HCT116 (cell line): Measurements from ENCODE around the gene TBC1D17. TPM values are rescaled to one million over a fixed set of nuclear protein-coding genes. Genes with fewer than 3 reads are reported as not detected.

Experiments used
- ATAC-seq: fragments of 200-7000 bp; cut with Tn5 transposase; 2 replicates; pipeline ENCODE4 v1.9.1; 2020; ENCODE audit warnings: mild to moderate bottlenecking, moderate library complexity
- BruUV-seq: library from RNA; stranded (reverse); fragments of 400-500 nt; replicated peaks from 2 replicates; lab custom pipeline; 2021; lab: Mats Ljungman, UMichigan
- CTCF ChIA-PET: fragments of 300-600 bp; sonication (Branson Sonifier 250); formaldehyde crosslinking; loops from one replicate; lab custom pipeline; 2021; ENCODE audit warnings: antibody characterized with exemption; lab: Charles Lee
- POLR2A ChIA-PET: fragments of 300-600, 350-600 bp; sonication (Branson Sonifier 250); formaldehyde crosslinking; loops from one replicate; lab custom pipeline; 2021; ENCODE audit warnings: antibody characterized with exemption; lab: Charles Lee
- RAD21 ChIA-PET, 2 experiments: fragments of 300-600 bp; sonication (Branson Sonifier 250); formaldehyde crosslinking; loops; one replicate each; lab custom pipeline; 2023; ENCODE audit warnings: low total read pairs in 2 of 2; ENCODE audit not compliant: uncharacterized antibody in 2 of 2, unreplicated experiment in 2 of 2, low non-redundant PET in 1 of 2; lab: Charles Lee
- DNase-seq: peaks from one replicate; pipeline ENCODE4 v3.0.0-alpha.2; 2010; ENCODE audit warnings: low read depth, low spot score
- H2AFZ ChIP-seq: fragments of 200-600 bp; shearing (Covaris generic), sonication (generic); 2 replicates; pipeline ENCODE4 v1.6.1; 2017; ENCODE audit warnings: low read depth, mixed run types, mixed read lengths, antibody characterized with exemption, low read length; ENCODE audit not compliant: poor library complexity, severe bottlenecking
- H3K27ac ChIP-seq: 2 replicates; pipeline ENCODE4 v1.5.1; 2012; ENCODE audit warnings: low read depth, low read length
- H3K27me3 ChIP-seq: fragments of 200-600 bp; sonication (generic); 2 replicates; pipeline ENCODE4 v1.6.1; 2016; ENCODE audit warnings: mixed run types, low read length, mixed read lengths; ENCODE audit not compliant: insufficient read depth
- H3K36me3 ChIP-seq, 2 experiments: fragments of 200-500 bp in 1 of 2; fragments of 200-600 bp in 1 of 2; sonication (Bioruptor generic) in 1 of 2; sonication (generic) in 1 of 2; 2 replicates each; pipeline versions ENCODE4 v1.5.1 to v1.6.1; 2014 to 2016; ENCODE audit warnings: low read length in 2 of 2, inconsistent platforms in 1 of 2, mixed read lengths in 1 of 2, mixed run types in 1 of 2; ENCODE audit not compliant: insufficient read depth in 2 of 2, control insufficient read depth in 1 of 2
- H3K4me1 ChIP-seq, 2 experiments: fragments of 200-600 bp in 1 of 2; sonication (generic) in 1 of 2; 2 replicates each; pipeline versions ENCODE4 v1.5.1 to v1.6.1; 2012 to 2017; ENCODE audit warnings: low read length in 2 of 2, inconsistent platforms in 1 of 2, mild to moderate bottlenecking in 1 of 2, mixed read lengths in 1 of 2, mixed run types in 1 of 2, moderate library complexity in 1 of 2; ENCODE audit not compliant: insufficient read depth in 2 of 2, control insufficient read depth in 1 of 2
- H3K4me2 ChIP-seq: fragments of 200-600 bp; sonication (generic); 2 replicates; pipeline ENCODE4 v1.6.1; 2017; ENCODE audit warnings: mixed run types, low read length, mixed read lengths
- H3K4me3 ChIP-seq, 2 experiments: fragments of 200-600 bp in 1 of 2; sonication (generic) in 1 of 2; replicated peaks in 1 of 2; 2 replicates each; pipeline ENCODE4 v1.5.1; 2011 to 2016; ENCODE audit warnings: low read length in 2 of 2, control low read depth in 1 of 2, low read depth in 1 of 2, mild to moderate bottlenecking in 1 of 2, mixed read lengths in 1 of 2, mixed run types in 1 of 2
- H3K79me2 ChIP-seq: fragments of 200-600 bp; sonication (generic); 2 replicates; pipeline ENCODE4 v1.6.1; 2017; ENCODE audit warnings: mild to moderate bottlenecking, mixed run types, low read length, moderate library complexity, mixed read lengths; ENCODE audit not compliant: insufficient read depth
- H3K9ac ChIP-seq: fragments of 200-600 bp; sonication (generic); 2 replicates; pipeline ENCODE4 v1.6.1; 2016; ENCODE audit warnings: low read length, mixed read lengths
- H3K9me2 ChIP-seq: fragments of 200-600 bp; sonication (generic), shearing (Covaris generic); 2 replicates; pipeline ENCODE4 v1.6.1; 2017; ENCODE audit warnings: mixed run types, mild to moderate bottlenecking, moderate library complexity; ENCODE audit not compliant: insufficient read depth
- H3K9me3 ChIP-seq, 2 experiments: fragments of 200-500 bp in 1 of 2; fragments of 200-600 bp in 1 of 2; sonication (Bioruptor generic) in 1 of 2; sonication (generic) in 1 of 2; 2 replicates each; pipeline ENCODE4 v1.6.1; 2014 to 2017; ENCODE audit warnings: low read length in 2 of 2, mixed read lengths in 2 of 2, inconsistent platforms in 1 of 2, low read depth in 1 of 2, mild to moderate bottlenecking in 1 of 2, mixed run types in 1 of 2, moderate library complexity in 1 of 2; ENCODE audit not compliant: control insufficient read depth in 1 of 2, insufficient read depth in 1 of 2
- H4K20me1 ChIP-seq: fragments of 200-600 bp; sonication (generic), shearing (Covaris generic); 2 replicates; pipeline ENCODE4 v1.6.1; 2017; ENCODE audit warnings: mixed run types, mild to moderate bottlenecking, moderate library complexity; ENCODE audit not compliant: insufficient read depth
- REST ChIP-seq: IDR thresholded peaks from 2 replicates; pipeline ENCODE4 v1.6.1; 2012; ENCODE audit warnings: low read depth
- intact Hi-C: fragments of 100-400 bp; cut with micrococcal nuclease; formaldehyde crosslinking; loops from 2 replicates; pipeline ENCODE4 v1.10.0; 2022
- total RNA-seq: library from RNA; stranded (reverse); gene quantifications from one replicate; pipeline ENCODE4 v1.2.1, GENCODE V29; 2021; ENCODE audit not compliant: unreplicated experiment
- TF ChIP-seq, protein P1 (sequence below): IDR thresholded peaks from 2 replicates; pipeline ENCODE4 v1.6.1; 2012

TBC1D17 gene
- total RNA-seq, 1 experiment from 2014 or later, result 32.9 TPM

- Histone ChIP-seq H3K4me3 (no peak overlapping the region), H3K9me2 (no peaks in the 10 kb centered on the region), H4K20me1 (no peaks in the 10 kb centered on the region), H3K36me3 (peaks cover 3 to 4% of the 10 kb centered on the region in 2 experiments; a peak in 3 of 4 replicates), H3K9me3 (no peaks in the 10 kb centered on the region), H3K27ac (no peak overlapping the region), H3K27me3 (no peaks in the 10 kb centered on the region), H3K4me1 (peaks cover 17 to 20% of the 10 kb centered on the region in 2 experiments), H3K9ac (no peak overlapping the region), H3K79me2 (no peaks in the 10 kb centered on the region), H2AFZ (no peak overlapping the region), H3K4me2 (no peak overlapping the region)
- RAD21 ChIA-PET, result no interaction called here
- CTCF ChIA-PET, result no interaction called here
- ATAC-seq (no peak), DNase-seq (no peak)
- no TSS peak for BruUV-seq
- TF ChIP-seq, protein P1, sequence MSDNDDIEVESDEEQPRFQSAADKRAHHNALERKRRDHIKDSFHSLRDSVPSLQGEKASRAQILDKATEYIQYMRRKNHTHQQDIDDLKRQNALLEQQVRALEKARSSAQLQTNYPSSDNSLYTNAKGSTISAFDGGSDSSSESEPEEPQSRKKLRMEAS, result no peak
- intact Hi-C loops, result no loop called here
- POLR2A ChIA-PET, result no interaction called here
These were observed 33.1 kb upstream of the TBC1D17 start for GRCh38 chr19:49844138-49845095.

- Histone ChIP-seq H3K9me2 (no peaks in the 10 kb centered on the region), H3K4me2 (no peak overlapping the region), H2AFZ (no peak overlapping the region), H3K79me2 (no peaks in the 10 kb centered on the region), H3K9me3 (no peaks in the 10 kb centered on the region), H3K4me1 (peaks cover 26 to 30% of the 10 kb centered on the region in 2 experiments), H3K36me3 (no peaks in the 10 kb centered on the region), H4K20me1 (no peaks in the 10 kb centered on the region), H3K27ac (no peak overlapping the region), H3K9ac (no peak overlapping the region), H3K27me3 (no peaks in the 10 kb centered on the region), H3K4me3 (no peak overlapping the region)
- no TSS peak for BruUV-seq
- no peak for DNase-seq
- intact Hi-C loops, result no loop called here
- ATAC-seq, result no peak
- CTCF ChIA-PET, result no interaction called here
- POLR2A ChIA-PET, result no interaction called here
- RAD21 ChIA-PET, result no interaction called here
- no peak for TF ChIP-seq REST
These were observed 32.1 kb upstream of the TBC1D17 start for GRCh38 chr19:49845414-49845813.
